22Rv1 (cell line): ENCODE measurements around the gene SMTNL1.

Experiments
- ZFX ChIP-seq: fragments of 450-650 bp; IDR thresholded peaks from 2 replicates; pipeline ENCODE4 v1.6.1; 2017; ENCODE audit warnings: antibody characterized with exemption, borderline replicate concordance
- TF ChIP-seq, protein P1 (sequence below): fragments of 450-650 bp; IDR thresholded peaks from 2 replicates; pipeline ENCODE4 v1.5.1; 2017; ENCODE audit warnings: mild to moderate bottlenecking

DNA sequence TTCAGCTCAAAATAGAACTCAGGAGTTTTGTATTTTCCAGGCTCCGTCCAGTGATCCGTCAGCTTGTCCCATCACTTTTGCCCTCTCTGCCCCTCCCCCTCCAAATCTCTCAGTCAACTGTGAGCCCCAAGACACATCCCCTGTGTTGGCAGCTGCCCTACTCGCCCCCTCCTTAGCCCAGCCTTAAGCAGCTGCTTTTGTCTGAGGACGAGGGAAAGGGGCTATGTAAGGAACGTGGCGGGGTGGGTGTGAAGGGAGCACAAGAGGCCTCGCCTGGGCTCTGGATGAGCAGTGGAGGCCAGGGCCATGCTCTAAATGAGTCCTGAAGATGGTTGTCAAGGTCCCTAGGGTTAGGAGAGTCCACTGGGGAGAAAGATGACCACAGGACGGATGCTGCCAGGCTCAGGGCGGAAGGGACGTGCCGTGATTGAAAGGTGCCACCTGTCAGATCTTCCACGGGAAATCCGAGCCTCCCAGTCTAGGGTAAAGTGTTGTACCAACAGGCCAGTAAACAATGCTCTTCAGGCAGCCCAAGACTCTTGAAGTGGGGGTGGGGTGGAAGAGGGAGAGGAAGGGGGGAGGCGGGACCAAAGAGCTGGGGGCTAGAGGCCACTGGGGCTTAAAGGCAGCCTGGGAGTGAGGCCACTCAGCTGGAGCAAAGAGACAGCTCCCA, at the start of gene SMTNL1:
- TF ChIP-seq, protein P1, sequence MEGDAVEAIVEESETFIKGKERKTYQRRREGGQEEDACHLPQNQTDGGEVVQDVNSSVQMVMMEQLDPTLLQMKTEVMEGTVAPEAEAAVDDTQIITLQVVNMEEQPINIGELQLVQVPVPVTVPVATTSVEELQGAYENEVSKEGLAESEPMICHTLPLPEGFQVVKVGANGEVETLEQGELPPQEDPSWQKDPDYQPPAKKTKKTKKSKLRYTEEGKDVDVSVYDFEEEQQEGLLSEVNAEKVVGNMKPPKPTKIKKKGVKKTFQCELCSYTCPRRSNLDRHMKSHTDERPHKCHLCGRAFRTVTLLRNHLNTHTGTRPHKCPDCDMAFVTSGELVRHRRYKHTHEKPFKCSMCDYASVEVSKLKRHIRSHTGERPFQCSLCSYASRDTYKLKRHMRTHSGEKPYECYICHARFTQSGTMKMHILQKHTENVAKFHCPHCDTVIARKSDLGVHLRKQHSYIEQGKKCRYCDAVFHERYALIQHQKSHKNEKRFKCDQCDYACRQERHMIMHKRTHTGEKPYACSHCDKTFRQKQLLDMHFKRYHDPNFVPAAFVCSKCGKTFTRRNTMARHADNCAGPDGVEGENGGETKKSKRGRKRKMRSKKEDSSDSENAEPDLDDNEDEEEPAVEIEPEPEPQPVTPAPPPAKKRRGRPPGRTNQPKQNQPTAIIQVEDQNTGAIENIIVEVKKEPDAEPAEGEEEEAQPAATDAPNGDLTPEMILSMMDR, result no peak
- no peak for TF ChIP-seq ZFX
